Fibroblast of lung (primary cell): ENCODE results near the gene PPP2CA.
"Not testable (repeated sequence)": the region's sequence is repeated elsewhere in the genome, so short reads cannot be mapped to it uniquely, and the experiment has no call there.

Experiments
- EZH2 ChIP-seq: IDR thresholded peaks from 2 replicates; pipeline ENCODE4 v1.5.1; 2012; ENCODE audit warnings: low read length, control low read depth, mild to moderate bottlenecking; ENCODE audit errors: missing control alignments
- TF ChIP-seq, protein P1 (sequence below), 2 donors: IDR thresholded peaks in 1 of 2; conservative IDR thresholded peaks in 1 of 2; 1 replicate in 1 of 2; 2 replicates in 1 of 2; pipeline ENCODE4 v1.5.1; 2011 to 2012; ENCODE audit warnings: low read length in 2 of 2, control low read depth in 1 of 2, inconsistent platforms in 1 of 2, low read depth in 1 of 2, mild to moderate bottlenecking in 1 of 2

DNA sequence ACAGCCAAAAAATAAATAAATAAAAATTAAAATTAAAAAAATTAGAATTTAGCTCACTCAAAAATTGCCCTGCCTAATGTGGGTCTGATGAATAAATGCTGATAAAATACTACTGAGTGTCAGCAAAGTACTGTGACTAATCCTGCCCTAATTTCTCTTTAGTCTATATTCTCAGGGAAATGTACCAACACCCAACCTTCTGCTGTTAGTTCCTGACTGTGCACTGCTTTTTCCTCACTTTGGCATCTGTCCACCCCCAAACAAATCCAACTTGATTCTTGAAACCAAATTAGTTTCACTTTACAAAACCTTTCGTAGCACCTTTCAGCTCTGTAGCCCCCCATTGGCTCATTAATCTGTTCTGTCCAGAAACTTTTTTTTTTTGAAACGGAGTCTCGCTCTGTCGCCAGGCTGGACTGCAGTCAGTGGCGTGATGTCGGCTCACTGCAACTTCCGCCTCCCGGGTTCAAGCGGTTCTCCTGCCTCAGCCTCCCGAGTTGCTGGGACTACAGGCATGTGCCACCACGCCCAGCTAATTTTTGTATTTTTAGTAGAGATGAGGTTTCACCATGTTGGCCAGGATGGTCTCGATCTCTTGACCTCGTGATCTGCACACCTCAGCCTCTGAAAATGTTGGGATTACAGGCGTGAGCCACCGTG, 73.6 kb downstream of the PPP2CA start:
- TF ChIP-seq, protein P1, sequence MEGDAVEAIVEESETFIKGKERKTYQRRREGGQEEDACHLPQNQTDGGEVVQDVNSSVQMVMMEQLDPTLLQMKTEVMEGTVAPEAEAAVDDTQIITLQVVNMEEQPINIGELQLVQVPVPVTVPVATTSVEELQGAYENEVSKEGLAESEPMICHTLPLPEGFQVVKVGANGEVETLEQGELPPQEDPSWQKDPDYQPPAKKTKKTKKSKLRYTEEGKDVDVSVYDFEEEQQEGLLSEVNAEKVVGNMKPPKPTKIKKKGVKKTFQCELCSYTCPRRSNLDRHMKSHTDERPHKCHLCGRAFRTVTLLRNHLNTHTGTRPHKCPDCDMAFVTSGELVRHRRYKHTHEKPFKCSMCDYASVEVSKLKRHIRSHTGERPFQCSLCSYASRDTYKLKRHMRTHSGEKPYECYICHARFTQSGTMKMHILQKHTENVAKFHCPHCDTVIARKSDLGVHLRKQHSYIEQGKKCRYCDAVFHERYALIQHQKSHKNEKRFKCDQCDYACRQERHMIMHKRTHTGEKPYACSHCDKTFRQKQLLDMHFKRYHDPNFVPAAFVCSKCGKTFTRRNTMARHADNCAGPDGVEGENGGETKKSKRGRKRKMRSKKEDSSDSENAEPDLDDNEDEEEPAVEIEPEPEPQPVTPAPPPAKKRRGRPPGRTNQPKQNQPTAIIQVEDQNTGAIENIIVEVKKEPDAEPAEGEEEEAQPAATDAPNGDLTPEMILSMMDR (conservative IDR thresholded peaks at IDR 0.05 in 1 of 2, IDR thresholded peaks at IDR 0.05 in 1 of 2; ENCODE audit: low read depth in 1 of 2, low read length in 2 of 2), result not testable (repeated sequence)
- TF ChIP-seq EZH2, result not testable (repeated sequence)
